ENCODE results near the gene GNAZ.

The GNAZ gene

DNA sequence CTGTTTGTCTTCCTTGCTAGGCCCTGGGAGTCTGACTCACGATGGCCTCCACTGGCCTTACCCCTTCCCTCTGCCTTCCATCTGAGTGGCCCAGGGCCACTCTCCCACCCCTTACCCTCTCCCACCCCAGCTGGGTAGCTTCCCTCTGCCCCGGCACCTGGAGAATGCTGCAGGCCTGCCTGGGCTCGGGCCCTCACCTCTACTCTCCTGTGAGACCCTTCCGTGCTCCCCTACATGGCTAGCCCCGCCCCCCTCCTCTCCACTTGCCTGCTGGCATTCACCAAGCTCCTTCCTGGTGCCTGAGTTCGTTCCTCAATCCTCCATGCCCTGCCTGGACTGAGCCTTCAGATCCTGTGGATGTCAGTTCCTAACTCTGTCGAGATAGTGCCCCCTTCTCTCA lies 83.7 kb downstream of the GNAZ start:
- TF ChIP-seq, protein P1, sequence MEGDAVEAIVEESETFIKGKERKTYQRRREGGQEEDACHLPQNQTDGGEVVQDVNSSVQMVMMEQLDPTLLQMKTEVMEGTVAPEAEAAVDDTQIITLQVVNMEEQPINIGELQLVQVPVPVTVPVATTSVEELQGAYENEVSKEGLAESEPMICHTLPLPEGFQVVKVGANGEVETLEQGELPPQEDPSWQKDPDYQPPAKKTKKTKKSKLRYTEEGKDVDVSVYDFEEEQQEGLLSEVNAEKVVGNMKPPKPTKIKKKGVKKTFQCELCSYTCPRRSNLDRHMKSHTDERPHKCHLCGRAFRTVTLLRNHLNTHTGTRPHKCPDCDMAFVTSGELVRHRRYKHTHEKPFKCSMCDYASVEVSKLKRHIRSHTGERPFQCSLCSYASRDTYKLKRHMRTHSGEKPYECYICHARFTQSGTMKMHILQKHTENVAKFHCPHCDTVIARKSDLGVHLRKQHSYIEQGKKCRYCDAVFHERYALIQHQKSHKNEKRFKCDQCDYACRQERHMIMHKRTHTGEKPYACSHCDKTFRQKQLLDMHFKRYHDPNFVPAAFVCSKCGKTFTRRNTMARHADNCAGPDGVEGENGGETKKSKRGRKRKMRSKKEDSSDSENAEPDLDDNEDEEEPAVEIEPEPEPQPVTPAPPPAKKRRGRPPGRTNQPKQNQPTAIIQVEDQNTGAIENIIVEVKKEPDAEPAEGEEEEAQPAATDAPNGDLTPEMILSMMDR (IDR thresholded peaks at IDR 0.05; ENCODE audit: low read depth, low read length, missing control alignments): no peak
- H3K4me3 ChIP-seq (replicated peaks; ENCODE audit: low read depth, low read length): no peak overlapping the region
- no peak for DNase-seq (ENCODE audit: extremely low read depth, low read depth)

DNA sequence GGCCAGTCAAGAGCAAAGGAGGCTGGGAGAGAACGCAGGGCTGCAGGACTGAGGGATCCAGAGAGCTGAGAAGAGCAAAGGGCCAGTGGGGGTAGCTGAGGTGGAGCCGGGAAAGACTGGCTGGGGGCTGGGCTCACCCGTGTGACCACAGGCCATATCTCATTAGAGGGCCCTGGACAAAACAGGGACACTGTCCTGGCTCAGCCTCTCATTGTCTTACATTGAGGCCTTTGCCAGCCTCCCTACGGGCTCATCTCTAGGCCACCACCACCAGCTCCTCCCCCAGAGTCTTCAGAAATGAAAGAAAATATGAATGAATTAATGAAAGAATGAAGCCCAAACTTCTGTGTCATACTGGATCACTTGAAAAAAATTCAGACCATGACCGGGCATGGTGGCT lies 84.1 kb downstream of the GNAZ start:
- no peak overlapping the region for H3K4me3 ChIP-seq (replicated peaks; ENCODE audit: low read depth, low read length)
- DNase-seq (ENCODE audit: extremely low read depth, low read depth): no peak
- TF ChIP-seq, protein P1 (IDR thresholded peaks at IDR 0.05; ENCODE audit: low read depth, low read length, missing control alignments): no peak

DNA sequence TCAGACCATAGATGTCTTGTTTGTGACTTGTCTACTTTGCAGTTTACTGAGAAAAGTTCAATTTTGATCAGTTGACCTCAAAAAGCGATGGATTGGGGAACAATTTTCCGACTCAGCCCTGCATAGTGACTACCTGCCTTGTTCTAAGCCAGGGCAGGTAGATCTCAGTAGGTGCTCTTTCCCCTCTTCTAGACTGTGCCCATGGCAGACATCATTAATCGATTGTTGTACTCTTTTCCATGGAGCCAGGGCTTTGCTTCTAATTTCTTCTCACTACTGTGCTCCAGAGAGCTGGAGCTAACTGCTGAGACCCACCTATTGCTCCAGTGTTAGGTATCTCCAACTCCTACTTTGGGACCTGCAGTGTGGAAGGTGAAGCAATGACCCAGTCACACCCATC lies 84.8 kb downstream of the GNAZ start:
- TF ChIP-seq, protein P1 (IDR thresholded peaks at IDR 0.05; ENCODE audit: low read depth, low read length, missing control alignments): no peak
- H3K4me3 ChIP-seq (replicated peaks; ENCODE audit: low read depth, low read length): no peak overlapping the region
- no peak for DNase-seq (ENCODE audit: extremely low read depth, low read depth)

DNA sequence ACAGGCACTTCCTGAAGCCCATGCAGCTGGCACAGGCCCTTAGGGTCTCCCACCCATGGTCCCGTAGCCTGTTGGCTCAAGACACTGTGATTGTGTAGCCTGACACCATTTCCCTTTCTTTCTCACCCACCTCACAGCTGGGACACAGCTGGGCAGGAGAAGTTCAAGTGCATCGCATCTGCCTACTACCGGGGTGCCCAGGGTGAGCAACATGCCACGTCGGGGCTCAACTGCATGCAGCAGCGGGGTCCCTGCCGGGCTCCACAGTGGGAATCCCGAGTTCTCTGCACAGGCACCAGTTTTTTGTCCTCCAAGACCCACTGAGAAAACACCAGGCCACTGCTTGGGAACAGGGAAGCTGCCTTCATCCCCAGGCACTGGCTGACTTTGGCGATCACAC lies 85.5 kb downstream of the GNAZ start:
- TF ChIP-seq, protein P1 (IDR thresholded peaks at IDR 0.05; ENCODE audit: low read depth, low read length, missing control alignments): no peak
- DNase-seq (ENCODE audit: extremely low read depth, low read depth): no peak
- H3K4me3 ChIP-seq (replicated peaks; ENCODE audit: low read depth, low read length): no peak overlapping the region

DNA sequence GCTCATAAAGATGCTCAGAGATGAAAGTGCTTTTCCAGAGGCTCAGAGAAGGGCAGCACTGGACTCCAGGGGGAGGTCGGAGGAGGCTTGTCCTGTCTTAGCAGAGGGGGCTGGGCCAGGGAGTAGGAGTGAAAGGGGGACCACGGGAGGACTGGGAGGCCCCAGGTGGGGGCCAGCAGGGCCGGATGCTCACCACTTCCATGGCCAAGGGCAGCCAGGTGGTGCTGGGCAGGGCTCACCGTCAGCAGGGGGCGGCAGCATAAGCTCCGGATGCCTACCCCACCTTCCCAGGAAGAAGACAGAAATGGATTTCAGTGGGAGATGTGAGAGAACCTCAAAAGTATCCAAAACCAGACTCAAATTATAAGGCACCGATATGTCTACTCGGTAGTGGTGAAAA lies 86.0 kb downstream of the GNAZ start:
- no peak for DNase-seq (ENCODE audit: extremely low read depth, low read depth)
- TF ChIP-seq, protein P1 (IDR thresholded peaks at IDR 0.05; ENCODE audit: low read depth, low read length, missing control alignments): no peak
- no peak overlapping the region for H3K4me3 ChIP-seq (replicated peaks; ENCODE audit: low read depth, low read length)

DNA sequence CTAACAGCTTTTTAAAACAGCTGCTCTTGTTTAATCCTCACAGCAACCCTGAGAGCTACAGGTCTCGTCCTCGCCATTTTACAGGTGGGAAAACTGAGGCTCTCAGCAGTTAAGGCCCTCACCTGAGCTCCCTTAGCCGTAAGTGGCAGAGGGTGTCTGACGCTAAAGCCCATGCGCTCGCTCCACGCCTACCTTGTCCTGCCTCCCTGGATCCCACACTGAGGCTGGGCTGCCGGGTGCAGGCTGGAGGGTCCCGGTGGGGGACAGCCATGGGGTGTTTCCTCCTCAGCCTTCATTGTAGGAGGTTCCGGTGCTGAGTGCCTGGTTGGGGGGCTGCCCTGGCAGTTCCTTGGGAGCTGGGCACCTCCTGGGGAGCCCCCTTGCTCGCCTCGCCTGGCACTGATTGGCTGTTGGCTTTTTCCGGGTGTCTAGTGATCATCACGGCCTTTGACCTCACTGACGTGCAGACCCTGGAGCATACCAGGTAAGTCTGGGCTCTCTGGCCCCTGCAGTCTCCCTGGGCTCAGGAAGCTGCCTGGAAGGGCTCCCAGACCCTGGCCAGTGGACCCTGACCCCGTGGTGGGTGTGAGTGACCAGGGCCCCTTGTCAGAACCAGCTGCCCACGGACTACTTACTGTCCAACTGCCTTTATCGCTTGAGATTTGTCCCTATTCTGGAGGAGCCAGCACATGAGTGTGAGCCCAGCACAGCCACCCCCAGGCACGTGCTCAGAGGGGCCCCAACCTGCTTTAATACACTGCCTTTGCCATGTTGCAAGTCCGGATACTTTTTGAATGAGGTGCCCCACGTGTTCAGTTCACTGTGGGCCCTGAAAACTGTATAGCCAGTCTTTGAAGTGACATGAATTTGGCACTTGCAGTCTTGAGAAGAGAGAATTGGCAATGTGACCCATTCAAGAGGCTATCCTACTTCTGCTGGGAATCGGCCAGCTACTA lies 87.5 kb downstream of the GNAZ start:
- DNase-seq (ENCODE audit: extremely low read depth, low read depth): no peak
- TF ChIP-seq, protein P1 (IDR thresholded peaks at IDR 0.05; ENCODE audit: low read depth, low read length, missing control alignments): no peak
- H3K4me3 ChIP-seq (replicated peaks; ENCODE audit: low read depth, low read length): no peak overlapping the region
